Measurements from ENCODE around the gene CAPZA3.
"Not testable (repeated sequence)": the region's sequence is repeated elsewhere in the genome, so short reads cannot be mapped to it uniquely, and the experiment has no call there.

The CAPZA3 gene

GRCh38 chr12:18737819-18738218 lies at the start of gene CAPZA3, which contains the start of gene PLCZ1:
Gene CAPZA3 (plus strand): TSS chr12:18738119. CDS start chr12:18738269, 150 bp downstream.
Gene PLCZ1 (minus strand): TSS chr12:18738012. CDS start chr12:18737371, 641 bp downstream.
- DNase-seq = no peak

DNA sequence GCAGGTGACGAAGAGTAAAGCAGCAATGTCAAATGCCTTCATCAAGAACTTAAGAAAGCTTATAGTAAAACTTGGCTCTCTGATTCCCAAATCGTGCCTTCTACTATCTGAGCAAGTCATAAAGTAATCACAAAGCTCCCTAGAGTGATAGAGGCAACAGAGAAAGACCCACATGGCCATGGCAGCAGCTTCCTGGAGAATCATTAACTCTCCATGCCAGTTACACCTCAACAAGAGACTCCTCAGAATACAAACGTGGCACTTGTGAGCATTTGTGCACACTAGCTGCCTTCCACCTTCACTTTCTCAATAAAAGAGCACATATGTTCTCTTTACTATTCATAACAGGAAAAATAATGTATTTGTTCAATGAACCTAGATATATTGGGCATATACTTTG lies 48.1 kb upstream of the CAPZA3 start:
- DNase-seq = no peak

DNA sequence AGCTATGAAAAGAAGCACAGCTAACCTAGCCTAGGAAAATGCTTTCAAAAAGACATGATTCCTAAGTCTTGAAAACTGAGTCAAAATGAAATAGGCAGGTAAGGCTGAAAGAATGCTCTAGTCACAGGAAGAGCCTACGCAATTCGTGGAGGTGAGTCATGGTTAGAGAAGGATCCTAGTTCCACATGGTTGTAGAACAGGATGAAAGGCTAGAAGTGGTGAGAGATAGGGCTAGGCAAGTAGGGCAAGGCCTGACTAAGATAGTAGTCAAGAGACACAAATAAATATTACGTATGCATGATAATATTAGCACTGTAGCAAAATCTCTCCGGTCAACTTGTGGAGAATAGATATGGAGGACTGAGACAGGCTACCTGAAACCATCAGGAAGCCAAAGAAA lies 47.3 kb upstream of the CAPZA3 start:
- no peak for DNase-seq

- DNase-seq = not testable (repeated sequence)
Measured at GRCh38 chr12:18693986-18694385, 43.9 kb upstream of the CAPZA3 start.

GRCh38 chr12:18696971-18697602 lies 40.8 kb upstream of the CAPZA3 start:
- DNase-seq = no peak

DNA sequence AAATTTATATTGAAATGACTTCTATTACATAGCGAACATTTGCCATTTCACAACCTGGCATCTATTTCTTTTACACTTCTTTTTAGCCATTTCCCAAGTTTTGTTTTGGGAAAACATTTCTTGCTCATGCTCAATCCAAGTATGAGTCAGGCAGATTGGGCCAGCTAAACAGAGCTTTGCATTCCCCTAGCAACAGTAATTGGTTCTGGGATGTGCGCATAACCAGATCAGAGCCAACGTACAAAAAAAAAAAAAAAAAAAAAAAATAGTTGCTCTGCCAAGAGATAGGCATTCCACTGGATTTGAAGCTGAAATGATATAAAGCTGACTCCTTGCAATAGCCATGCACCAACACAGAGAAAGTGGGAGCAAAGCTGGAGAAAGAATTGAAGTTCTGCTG lies 37.6 kb upstream of the CAPZA3 start:
- no peak for DNase-seq

DNA sequence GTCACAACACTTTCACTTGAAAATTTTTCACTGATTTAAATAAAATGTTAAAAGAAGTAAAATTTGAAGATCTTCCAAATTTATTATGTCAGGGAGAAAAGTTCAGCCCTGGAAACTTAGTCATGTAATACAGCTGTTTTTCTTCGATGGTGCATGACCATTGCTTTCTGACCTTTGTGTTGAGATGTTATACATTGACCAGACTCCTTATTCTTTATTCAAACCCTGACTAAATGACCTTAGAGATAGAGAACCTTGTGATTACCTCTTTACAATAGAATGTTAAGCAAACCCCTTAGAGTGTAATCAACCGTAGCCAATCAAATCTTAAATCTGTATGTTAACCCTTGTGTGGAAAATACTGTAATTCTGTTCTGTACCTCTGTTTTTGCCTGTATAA lies 34.6 kb upstream of the CAPZA3 start:
- no peak for DNase-seq

DNA sequence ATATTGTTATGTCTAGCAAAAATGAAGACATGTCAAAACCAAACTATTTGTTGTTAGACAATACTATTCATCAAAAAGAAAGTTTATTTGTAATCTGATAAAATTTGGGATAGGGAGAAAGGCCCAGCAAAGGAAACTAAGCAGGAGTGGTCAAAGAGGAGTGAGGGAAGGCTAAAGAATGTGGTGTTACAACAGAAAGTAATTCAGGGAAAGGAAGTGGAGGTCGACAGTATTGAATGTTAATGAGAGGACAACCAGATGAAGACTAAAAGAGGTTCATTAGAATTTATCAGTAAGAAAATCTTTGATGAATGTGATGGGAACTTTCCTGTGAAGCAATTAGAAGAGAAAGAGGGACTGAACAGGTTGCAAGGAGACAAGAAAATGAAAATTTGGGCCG lies 34.0 kb upstream of the CAPZA3 start:
- DNase-seq = no peak

GRCh38 chr12:18706798-18707197 lies 31.1 kb upstream of the CAPZA3 start:
- no peak for DNase-seq

GRCh38 chr12:18716236-18716635 lies 21.7 kb upstream of the CAPZA3 start:
- DNase-seq = no peak

GRCh38 chr12:18718462-18718861 lies 19.5 kb upstream of the CAPZA3 start:
- no peak for DNase-seq

DNA sequence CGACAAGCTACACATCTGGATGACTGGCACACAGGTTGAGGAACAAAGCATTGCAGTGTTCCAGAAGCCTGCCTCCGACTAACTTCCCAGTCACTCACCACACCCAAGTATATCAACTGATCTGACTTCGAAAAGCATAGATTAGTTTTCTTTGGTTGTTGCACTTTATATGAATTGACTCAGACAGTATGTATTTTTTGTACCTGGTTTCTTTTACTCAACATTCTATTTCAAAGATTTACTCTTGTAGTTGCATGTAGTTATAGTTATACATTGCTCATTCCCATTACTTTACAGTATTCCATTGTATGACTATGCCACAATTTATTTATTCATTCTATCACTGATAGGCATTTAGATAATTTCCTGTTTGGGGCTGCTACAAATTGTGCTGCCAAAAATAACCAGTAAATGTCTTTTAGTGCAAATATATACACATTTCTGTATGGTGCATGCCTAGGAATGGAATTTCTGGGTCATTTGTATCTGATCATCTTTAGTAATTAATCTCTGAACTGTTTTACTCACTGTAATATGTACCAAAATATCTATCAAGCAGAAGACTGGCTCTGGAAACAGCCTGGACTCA lies 17.9 kb upstream of the CAPZA3 start:
- DNase-seq = no peak

DNA sequence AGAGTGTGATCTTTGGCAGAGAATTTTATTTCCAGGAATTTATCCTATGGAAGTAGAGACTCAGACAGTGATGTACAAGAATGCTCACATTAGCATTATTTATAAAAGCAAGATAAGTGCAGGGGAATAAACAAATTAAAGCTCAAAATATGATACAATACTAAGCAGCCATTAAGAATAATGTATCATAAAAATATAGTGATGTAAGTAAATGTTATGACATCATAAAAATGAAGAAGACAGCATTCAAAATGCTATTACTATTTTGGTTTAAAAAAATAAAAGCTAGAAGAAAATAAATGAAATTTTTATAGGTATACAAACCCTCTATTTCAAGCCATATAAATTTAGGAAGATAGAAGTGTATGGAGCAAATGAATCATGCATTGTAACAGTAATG lies 17.2 kb upstream of the CAPZA3 start:
- DNase-seq = no peak

DNA sequence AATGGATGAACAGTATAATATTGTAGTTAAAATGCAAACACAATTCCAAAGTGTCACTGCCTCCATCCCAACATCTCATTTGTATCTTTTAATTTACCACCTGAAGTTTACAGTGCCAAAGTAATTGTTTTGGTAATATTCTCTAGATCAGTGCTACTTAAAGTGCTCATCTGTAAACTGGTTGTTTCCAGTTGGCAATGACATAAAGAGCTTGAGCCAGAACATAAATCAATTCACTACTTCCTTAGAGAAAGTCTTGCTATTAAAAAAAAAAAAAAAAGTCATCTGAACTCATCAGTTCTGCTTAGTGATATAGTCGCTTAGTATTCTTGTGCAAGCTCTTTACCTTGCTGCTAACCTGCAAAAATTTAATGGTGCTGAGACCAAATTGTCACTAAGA lies 16.5 kb upstream of the CAPZA3 start:
- DNase-seq = no peak

- DNase-seq = no peak
Measured at GRCh38 chr12:18723752-18724151, 14.2 kb upstream of the CAPZA3 start.

- no peak for DNase-seq
Measured at GRCh38 chr12:18731156-18731555, 6.8 kb upstream of the CAPZA3 start.

DNA sequence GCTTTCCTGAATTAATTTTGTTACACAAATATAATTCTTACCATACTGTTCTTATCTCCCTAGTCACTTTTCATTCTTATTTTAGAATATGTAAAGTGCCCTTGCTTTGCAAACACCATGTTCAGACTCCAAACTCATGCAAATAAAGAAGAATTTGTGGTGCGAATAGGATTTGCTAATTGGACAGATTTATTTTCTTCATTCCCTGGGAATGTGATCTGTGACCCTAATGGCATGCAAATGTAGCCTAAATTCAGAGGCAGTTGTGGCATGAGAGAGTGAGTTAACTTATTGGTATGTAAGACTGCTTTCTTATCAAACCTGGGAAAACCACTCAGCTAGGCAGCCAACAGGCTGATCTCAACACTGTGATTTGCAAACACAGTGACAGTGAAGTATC lies 10.0 kb downstream of the CAPZA3 start:
- DNase-seq = no peak

DNA sequence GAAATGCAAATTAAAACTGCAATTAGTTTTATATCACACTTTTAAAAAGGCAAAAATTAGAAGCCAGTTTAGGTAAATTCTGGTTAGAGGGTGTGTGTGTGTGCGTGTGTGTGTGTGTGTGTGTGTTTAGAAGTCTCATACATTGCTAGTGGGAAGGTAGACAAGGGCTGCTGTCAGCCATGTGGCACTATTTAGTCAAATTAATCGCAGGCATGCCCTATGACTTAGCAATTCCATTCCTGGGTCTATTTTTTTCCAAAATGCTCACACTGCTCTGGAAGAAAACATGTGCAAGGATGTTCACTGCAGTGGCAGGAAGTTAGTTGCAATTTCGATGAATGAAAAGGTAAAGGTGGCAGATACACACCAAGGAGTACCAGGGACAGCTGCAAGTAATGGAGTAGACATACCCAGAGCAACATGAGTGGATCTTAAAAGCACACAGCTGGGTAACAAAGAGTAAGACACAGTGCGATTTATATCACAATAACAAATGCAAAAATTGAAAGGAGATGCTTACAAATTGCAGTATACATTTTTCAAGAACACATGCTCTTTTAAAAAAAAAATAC lies 11.6 kb downstream of the CAPZA3 start:
- DNase-seq = no peak

- no peak for DNase-seq
Measured at GRCh38 chr12:18750085-18750484, 12.2 kb downstream of the CAPZA3 start.

DNA sequence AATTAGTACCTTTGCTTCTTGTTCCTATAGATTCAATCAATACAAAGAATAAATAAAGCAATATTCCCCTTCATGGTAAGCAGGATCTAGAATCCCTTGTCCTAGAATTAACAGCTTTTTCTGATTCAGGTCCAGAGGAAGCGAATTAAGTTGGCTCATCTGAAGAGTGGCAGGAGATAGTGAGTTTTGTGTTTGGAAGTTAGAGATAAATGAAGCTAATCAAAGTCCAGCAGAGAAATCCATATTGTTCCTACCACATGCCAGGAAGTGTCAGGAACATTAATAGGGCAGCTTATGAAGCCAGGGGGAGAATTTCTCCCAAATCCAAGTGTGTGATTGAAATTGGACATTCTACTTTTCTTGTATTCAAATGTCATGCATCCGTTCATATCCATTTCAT lies 13.9 kb downstream of the CAPZA3 start:
- no peak for DNase-seq

DNA sequence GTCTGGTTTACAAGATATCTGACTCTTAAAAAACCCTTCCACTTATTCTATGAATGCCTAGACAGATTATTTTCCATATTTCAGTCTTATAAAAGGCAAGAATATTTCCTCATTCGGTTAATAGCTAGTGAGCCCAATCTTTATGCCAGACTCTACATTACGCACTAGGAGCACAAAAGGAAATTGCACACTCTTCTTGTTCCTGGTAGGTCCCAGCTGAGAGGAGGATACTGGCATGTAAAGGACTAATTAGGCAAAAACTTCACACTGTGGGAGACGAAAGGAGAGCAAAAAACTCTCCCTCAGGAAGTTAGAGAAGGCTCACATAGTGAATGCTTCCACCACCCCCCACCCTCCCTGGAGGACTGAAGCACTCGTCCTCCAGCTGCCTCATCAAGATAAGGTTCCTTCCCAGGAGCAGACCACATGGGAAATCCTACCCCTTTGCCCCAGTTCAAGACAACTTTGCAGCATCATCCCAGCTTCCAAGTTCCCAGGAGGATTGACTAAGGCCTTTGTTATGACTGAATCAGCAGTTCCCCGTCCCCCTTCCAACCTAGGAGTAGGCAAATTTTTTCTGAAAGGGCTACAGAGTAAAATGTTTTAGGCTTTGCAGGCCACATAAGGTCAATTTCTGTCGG lies 14.5 kb downstream of the CAPZA3 start:
- no peak for DNase-seq

GRCh38 chr12:18752947-18753346 lies 15.0 kb downstream of the CAPZA3 start:
- no peak for DNase-seq

Measured in nucleus accumbens (tissue), 56 donors.